K562 (cell line): ENCODE measurements around the gene EAF1. TPM values are rescaled to one million over a fixed set of nuclear protein-coding genes. Genes with fewer than 3 reads are reported as not detected.

Source experiments
- ATAC-seq: fragments of 200-7000 bp; cut with Tn5 transposase; 3 replicates; pipeline ENCODE4 v1.9.1; 2020; ENCODE audit warnings: moderate library complexity
- BruUV-seq: library from RNA; stranded (reverse); fragments of 400-500 nt; replicated peaks from 2 replicates; lab custom pipeline; 2021; lab: Mats Ljungman, UMichigan
- CTCF ChIA-PET: fragments of 300-600 bp; formaldehyde crosslinking; extraction: SDS; loops from one replicate; lab custom pipeline; 2021; ENCODE audit warnings: low intra/inter-chr PET ratio; lab: Yijun Ruan, JAX
- POLR2A ChIA-PET: fragments of 300-600, 350-650 bp; sonication (Branson Sonifier 250); formaldehyde crosslinking; extraction: SDS; loops from one replicate; lab custom pipeline; 2021; ENCODE audit warnings: antibody characterized with exemption, inconsistent platforms; lab: Yijun Ruan, JAX
- DNase-seq, 4 experiments: peaks; one replicate each; pipeline versions ENCODE4 v3.0.0 to v3.0.0-alpha.2; 2011 to 2018; ENCODE audit warnings: low spot score in 3 of 4, mixed read lengths in 3 of 4; ENCODE audit errors: extremely low read depth in 1 of 4
- FAIRE-seq: peaks from 2 replicates; lab custom pipeline; 2011; peaks lifted over from hg19 to GRCh38; lab: Jason Lieb, UNC
- H2AFZ ChIP-seq: 2 replicates; pipeline ENCODE4 v1.6.0; 2011; ENCODE audit warnings: low read depth, low read length, control low read depth, inconsistent platforms
- H3K27ac ChIP-seq: fragments of 200-600 bp; 3 replicates; pipeline ENCODE4 v1.8.0; 2011; ENCODE audit warnings: low read depth, mild to moderate bottlenecking, control low read depth, inconsistent platforms, low read length, moderate library complexity, mixed read lengths; ENCODE audit errors: extremely low read depth
- H3K27me3 ChIP-seq, 2 experiments: fragments of 300-600 bp in 1 of 2; 2 replicates in 1 of 2; 3 replicates in 1 of 2; pipeline versions ENCODE4 v1.6.0 to v1.8.0; 2011; ENCODE audit warnings: inconsistent platforms in 2 of 2, low read length in 2 of 2, mild to moderate bottlenecking in 1 of 2, mixed read lengths in 1 of 2, moderate library complexity in 1 of 2; ENCODE audit not compliant: control insufficient read depth in 2 of 2, insufficient read depth in 2 of 2
- H3K36me3 ChIP-seq: fragments of 300-600 bp; 3 replicates; pipeline ENCODE4 v1.8.0; 2011; ENCODE audit warnings: mild to moderate bottlenecking, low read length, inconsistent platforms; ENCODE audit not compliant: control insufficient read depth, insufficient read depth
- H3K4me1 ChIP-seq, 2 experiments: fragments of 200-600 bp in 1 of 2; replicated peaks in 1 of 2; 2 replicates in 1 of 2; 3 replicates in 1 of 2; pipeline versions ENCODE4 v1.5.1 to v1.8.0; 2011; ENCODE audit warnings: inconsistent platforms in 2 of 2, low read length in 2 of 2, mild to moderate bottlenecking in 1 of 2, mixed read lengths in 1 of 2, moderate library complexity in 1 of 2; ENCODE audit not compliant: control insufficient read depth in 2 of 2, insufficient read depth in 2 of 2
- H3K4me2 ChIP-seq: 2 replicates; pipeline ENCODE4 v1.6.1; 2011; ENCODE audit warnings: low read length, control low read depth, inconsistent platforms, mixed read lengths; ENCODE audit not compliant: insufficient read depth
- H3K4me3 ChIP-seq: fragments of 200-600 bp; sonication (generic), shearing (Covaris generic); 2 replicates; pipeline ENCODE4 v1.5.1; 2016; ENCODE audit warnings: control low read depth, inconsistent platforms
- H3K79me2 ChIP-seq: fragments of 200-600 bp; 3 replicates; pipeline ENCODE4 v1.8.0; 2011; ENCODE audit warnings: low read length, inconsistent platforms; ENCODE audit not compliant: control insufficient read depth, insufficient read depth
- H3K9ac ChIP-seq, 2 experiments: 2 replicates each; pipeline versions ENCODE4 v1.6.0 to v1.6.1; 2011; ENCODE audit warnings: low read depth in 2 of 2, low read length in 2 of 2, control low read depth in 1 of 2, inconsistent platforms in 1 of 2, mild to moderate bottlenecking in 1 of 2, mixed read lengths in 1 of 2; ENCODE audit not compliant: insufficient read depth in 1 of 2
- H3K9me1 ChIP-seq: one replicate; pipeline ENCODE4 v1.6.0; 2011; ENCODE audit warnings: inconsistent platforms, mild to moderate bottlenecking, low read length, moderate library complexity; ENCODE audit not compliant: control insufficient read depth, insufficient read depth
- H3K9me3 ChIP-seq: replicated peaks from 2 replicates; pipeline ENCODE4 v1.5.1; 2011; ENCODE audit warnings: low read depth, low read length, inconsistent platforms; ENCODE audit not compliant: control insufficient read depth, insufficient read depth
- H4K20me1 ChIP-seq: replicated peaks from 2 replicates; pipeline ENCODE4 v1.6.1; 2011; ENCODE audit warnings: low read length, inconsistent platforms, mixed read lengths; ENCODE audit not compliant: control insufficient read depth, insufficient read depth
- CEBPB ChIP-seq: fragments of 450-650 bp; IDR thresholded peaks from 2 replicates; pipeline ENCODE4 v1.6.1; 2016; ENCODE audit warnings: missing genetic modification characterization, missing compliant biosample characterization
- KDM1A ChIP-seq, 2 experiments: fragments of 450-650 bp; IDR thresholded peaks; 2 replicates each; pipeline ENCODE4 v1.6.1; 2016; ENCODE audit warnings: mild to moderate bottlenecking in 2 of 2
- MEIS2 ChIP-seq: fragments of 450-650 bp; IDR thresholded peaks from 2 replicates; pipeline ENCODE4 v1.6.1; 2014; ENCODE audit warnings: mild to moderate bottlenecking; ENCODE audit not compliant: partially characterized antibody
- RBFOX2 ChIP-seq: fragments of 200-400 bp; formaldehyde crosslinking; IDR thresholded peaks from 2 replicates; pipeline ENCODE4 v1.6.1; 2017; ENCODE audit warnings: low read depth, mild to moderate bottlenecking, low read length, moderate library complexity
- RFX1 ChIP-seq: fragments of 450-650 bp; IDR thresholded peaks from 2 replicates; pipeline ENCODE4 v1.6.1; 2016; ENCODE audit warnings: mild to moderate bottlenecking, moderate library complexity
- ZNF212 ChIP-seq: fragments of 450-650 bp; formaldehyde crosslinking; IDR thresholded peaks from 2 replicates; pipeline ENCODE4 v1.4.0; 2020; ENCODE audit warnings: mild to moderate bottlenecking
- WGBS: fragments of 100-300 bp; shearing (Covaris generic); methylation state at CpG from one replicate; pipeline ENCODE4 v1.1.6; 2016; ENCODE audit warnings: low coverage, mixed read lengths; ENCODE audit not compliant: insufficient coverage; ENCODE audit errors: missing lambda C conversion rate; 5-methylcytosine and 5-hydroxymethylcytosine counted together
- in situ Hi-C: fragments of 300-500 bp; cut with MboI; formaldehyde crosslinking; loops from 4 replicates; pipeline ENCODE4 v1.15.0; 2018; ENCODE audit warnings: inconsistent platforms, mixed read lengths
- intact Hi-C: fragments of 100-400 bp; cut with micrococcal nuclease; formaldehyde crosslinking; loops from 2 replicates; pipeline ENCODE4 v1.14.2; 2022
- polyA plus RNA-seq, 8 experiments: library from polyadenylated mRNA; depleted of rRNA in 4 of 8; stranded (reverse) in 5 of 8; unstranded in 3 of 8; fragments of >200 nt; fragmentation: Nextera tagmentation in 2 of 8; fragmentation: Illumina TruSeq in 1 of 8; extraction: Ambion mirVana in 2 of 8; extraction: Trizol in 1 of 8; gene quantifications; 2 replicates each; pipeline versions ENCODE4 v1.2.1 to v1.2.3, GENCODE V29; 2011 to 2014; ENCODE audit warnings: inconsistent platforms in 1 of 8, missing spikeins in 1 of 8
- total RNA-seq, 7 experiments: library from RNA; depleted of rRNA in 6 of 7; stranded (reverse); fragments of >200 nt in 6 of 7; fragmentation: Illumina TruSeq in 2 of 7; extraction: Trizol in 2 of 7; gene quantifications; 2 replicates each; pipeline versions ENCODE4 v1.2.1 to v1.2.3, GENCODE V29; 2011 to 2021; ENCODE audit warnings: low replicate concordance in 1 of 7
- TF ChIP-seq, protein P1 (sequence below): fragments of 250-450 bp; sonication (Bioruptor Pico); IDR thresholded peaks from 2 replicates; pipeline ENCODE4 v1.8.0; 2022; ENCODE audit warnings: moderate library complexity, mild to moderate bottlenecking, inconsistent platforms
- TF ChIP-seq, protein P2 (sequence below): sonication (generic); formaldehyde crosslinking; IDR thresholded peaks from 2 replicates; pipeline ENCODE4 v1.8.1; 2023; ENCODE audit warnings: mild to moderate bottlenecking, missing genetic modification reagents
- TF ChIP-seq, protein P3 (sequence below): sonication (generic); formaldehyde crosslinking; IDR thresholded peaks from 2 replicates; pipeline ENCODE4 v1.8.0; 2022; ENCODE audit warnings: mild to moderate bottlenecking, missing genetic modification reagents

The EAF1 gene
- total and polyA plus RNA-seq, 9 of the 15 experiments (the other 6 are each of a cell fraction or from before 2014, with no cell fraction given): 7.0 to 26.8 (median 20.4) TPM

DNA sequence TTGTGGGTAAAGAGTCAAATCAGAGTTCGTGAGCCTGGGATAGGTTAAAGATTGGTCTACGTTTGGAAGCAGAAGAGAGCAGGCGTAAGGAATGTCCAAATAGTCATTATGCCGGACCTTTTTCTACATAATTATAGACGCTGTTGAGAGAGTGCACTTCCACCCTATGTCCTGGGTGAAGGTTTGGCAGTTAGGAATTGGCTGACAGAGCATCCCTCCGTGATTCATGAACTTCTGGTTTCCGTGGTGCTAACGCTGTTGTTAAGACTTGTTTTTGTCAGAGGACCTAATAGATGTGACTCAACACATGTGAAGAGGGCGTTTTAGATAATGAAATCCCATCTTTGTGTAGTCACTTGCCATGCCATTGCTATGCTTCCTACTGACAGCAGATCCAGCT is 1.1 kb downstream of the EAF1 start:
- Histone ChIP-seq H3K9ac (peak overlapping the region; percentile 76 to 96), H3K79me2 (peaks cover 45% of the 10 kb centered on the region), H3K9me3 (peaks cover 5% of the 10 kb centered on the region), H2AFZ (0 out of 2 replicates have a peak overlapping the region, but pooled peaks have one; percentile 6), H3K27ac (no peak overlapping the region), H4K20me1 (no peaks in the 10 kb centered on the region), H3K4me3 (peak overlapping the region; percentile 80), H3K27me3 (no peaks in the 10 kb centered on the region), H3K9me1 (no peaks in the 10 kb centered on the region), H3K36me3 (peaks cover 51% of the 10 kb centered on the region), H3K4me1 (peaks cover 3 to 9% of the 10 kb centered on the region in 2 experiments; a peak in 4 of 5 replicates), H3K4me2 (peak overlapping the region; percentile 94)
- FAIRE-seq: no peak
- BruUV-seq: TSS peak; percentile 41
- CTCF ChIA-PET: interaction anchor here (0.5 kb wide), 1 partner anchor 171 kb away, joined by 3 read pairs; no protein-coding TSS in a partner anchor
- peak; percentile 14 for ATAC-seq
- POLR2A ChIA-PET: no interaction called here
- intact Hi-C loops (loop anchor here (2.0 kb wide), 1 partner anchor 128 kb away; no protein-coding TSS in a partner anchor), in situ Hi-C loops (no loop called here)
- WGBS: 2% methylated on average over 9 of the region's 9 CpGs
- DNase-seq: peak in 2 of 4 experiments; percentile 26 to 37
- TF ChIP-seq, protein P1, sequence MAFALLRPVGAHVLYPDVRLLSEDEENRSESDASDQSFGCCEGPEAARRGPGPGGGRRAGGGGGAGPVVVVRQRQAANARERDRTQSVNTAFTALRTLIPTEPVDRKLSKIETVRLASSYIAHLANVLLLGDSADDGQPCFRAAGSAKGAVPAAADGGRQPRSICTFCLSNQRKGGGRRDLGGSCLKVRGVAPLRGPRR (CRISPR knock-in tag): no peak
- TF ChIP-seq, protein P2, sequence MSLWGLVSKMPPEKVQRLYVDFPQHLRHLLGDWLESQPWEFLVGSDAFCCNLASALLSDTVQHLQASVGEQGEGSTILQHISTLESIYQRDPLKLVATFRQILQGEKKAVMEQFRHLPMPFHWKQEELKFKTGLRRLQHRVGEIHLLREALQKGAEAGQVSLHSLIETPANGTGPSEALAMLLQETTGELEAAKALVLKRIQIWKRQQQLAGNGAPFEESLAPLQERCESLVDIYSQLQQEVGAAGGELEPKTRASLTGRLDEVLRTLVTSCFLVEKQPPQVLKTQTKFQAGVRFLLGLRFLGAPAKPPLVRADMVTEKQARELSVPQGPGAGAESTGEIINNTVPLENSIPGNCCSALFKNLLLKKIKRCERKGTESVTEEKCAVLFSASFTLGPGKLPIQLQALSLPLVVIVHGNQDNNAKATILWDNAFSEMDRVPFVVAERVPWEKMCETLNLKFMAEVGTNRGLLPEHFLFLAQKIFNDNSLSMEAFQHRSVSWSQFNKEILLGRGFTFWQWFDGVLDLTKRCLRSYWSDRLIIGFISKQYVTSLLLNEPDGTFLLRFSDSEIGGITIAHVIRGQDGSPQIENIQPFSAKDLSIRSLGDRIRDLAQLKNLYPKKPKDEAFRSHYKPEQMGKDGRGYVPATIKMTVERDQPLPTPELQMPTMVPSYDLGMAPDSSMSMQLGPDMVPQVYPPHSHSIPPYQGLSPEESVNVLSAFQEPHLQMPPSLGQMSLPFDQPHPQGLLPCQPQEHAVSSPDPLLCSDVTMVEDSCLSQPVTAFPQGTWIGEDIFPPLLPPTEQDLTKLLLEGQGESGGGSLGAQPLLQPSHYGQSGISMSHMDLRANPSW (CRISPR knock-in tag): no peak
- TF ChIP-seq, protein P3, sequence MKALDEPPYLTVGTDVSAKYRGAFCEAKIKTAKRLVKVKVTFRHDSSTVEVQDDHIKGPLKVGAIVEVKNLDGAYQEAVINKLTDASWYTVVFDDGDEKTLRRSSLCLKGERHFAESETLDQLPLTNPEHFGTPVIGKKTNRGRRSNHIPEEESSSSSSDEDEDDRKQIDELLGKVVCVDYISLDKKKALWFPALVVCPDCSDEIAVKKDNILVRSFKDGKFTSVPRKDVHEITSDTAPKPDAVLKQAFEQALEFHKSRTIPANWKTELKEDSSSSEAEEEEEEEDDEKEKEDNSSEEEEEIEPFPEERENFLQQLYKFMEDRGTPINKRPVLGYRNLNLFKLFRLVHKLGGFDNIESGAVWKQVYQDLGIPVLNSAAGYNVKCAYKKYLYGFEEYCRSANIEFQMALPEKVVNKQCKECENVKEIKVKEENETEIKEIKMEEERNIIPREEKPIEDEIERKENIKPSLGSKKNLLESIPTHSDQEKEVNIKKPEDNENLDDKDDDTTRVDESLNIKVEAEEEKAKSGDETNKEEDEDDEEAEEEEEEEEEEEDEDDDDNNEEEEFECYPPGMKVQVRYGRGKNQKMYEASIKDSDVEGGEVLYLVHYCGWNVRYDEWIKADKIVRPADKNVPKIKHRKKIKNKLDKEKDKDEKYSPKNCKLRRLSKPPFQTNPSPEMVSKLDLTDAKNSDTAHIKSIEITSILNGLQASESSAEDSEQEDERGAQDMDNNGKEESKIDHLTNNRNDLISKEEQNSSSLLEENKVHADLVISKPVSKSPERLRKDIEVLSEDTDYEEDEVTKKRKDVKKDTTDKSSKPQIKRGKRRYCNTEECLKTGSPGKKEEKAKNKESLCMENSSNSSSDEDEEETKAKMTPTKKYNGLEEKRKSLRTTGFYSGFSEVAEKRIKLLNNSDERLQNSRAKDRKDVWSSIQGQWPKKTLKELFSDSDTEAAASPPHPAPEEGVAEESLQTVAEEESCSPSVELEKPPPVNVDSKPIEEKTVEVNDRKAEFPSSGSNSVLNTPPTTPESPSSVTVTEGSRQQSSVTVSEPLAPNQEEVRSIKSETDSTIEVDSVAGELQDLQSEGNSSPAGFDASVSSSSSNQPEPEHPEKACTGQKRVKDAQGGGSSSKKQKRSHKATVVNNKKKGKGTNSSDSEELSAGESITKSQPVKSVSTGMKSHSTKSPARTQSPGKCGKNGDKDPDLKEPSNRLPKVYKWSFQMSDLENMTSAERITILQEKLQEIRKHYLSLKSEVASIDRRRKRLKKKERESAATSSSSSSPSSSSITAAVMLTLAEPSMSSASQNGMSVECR (CRISPR knock-in tag): 0 out of 2 replicates have a peak, but pooled peaks have one; percentile 16
- TF ChIP-seq KDM1A (IDR thresholded peaks at IDR 0.05): peak in 1 of 2 experiments; percentile 8; a peak in 1 of 4 replicates
- no peak for TF ChIP-seq CEBPB (tag)
- TF ChIP-seq RFX1: peak; percentile 30; the same call in 1 of the 2 replicates
- TF ChIP-seq ZNF212: no peak
- no peak for TF ChIP-seq RBFOX2
- peak; percentile 49 for TF ChIP-seq MEIS2
